Stimulated activated effector memory CD8-positive, alpha-beta T cell treated with anti-CD3 and anti-CD28 coated beads, Interleukin-12 subunit alpha, Interleukin-12 subunit beta, amount 100 ng/mL, for 72 hours (primary cell): ENCODE measurements around the gene OSGEPL1.

Source experiments
- ATAC-seq: fragments of 150-1000 bp; cut with Tn5 transposase; 2 replicates; pipeline ENCODE4 v1.10.0; 2021
- DNase-seq, 2 donors: peaks; one replicate each; pipeline ENCODE4 v3.0.0; 2021 to 2022; ENCODE audit warnings: low spot score in 2 of 2
- H3K27ac Mint-ChIP-seq: one replicate; pipeline ENCODE4 v1.8.0; 2022; ENCODE audit warnings: mild to moderate bottlenecking, mixed read lengths
- H3K36me3 Mint-ChIP-seq: one replicate; pipeline ENCODE4 v1.8.0; 2022; ENCODE audit warnings: mild to moderate bottlenecking, mixed read lengths
- H3K4me1 Mint-ChIP-seq: one replicate; pipeline ENCODE4 v1.8.0; 2022; ENCODE audit warnings: mixed read lengths
- H3K4me3 Mint-ChIP-seq: one replicate; pipeline ENCODE4 v1.8.0; 2022; ENCODE audit warnings: mild to moderate bottlenecking, mixed read lengths
- H3K9me3 Mint-ChIP-seq: one replicate; pipeline ENCODE4 v1.8.0; 2022; ENCODE audit warnings: mixed read lengths

OSGEPL1 gene

DNA sequence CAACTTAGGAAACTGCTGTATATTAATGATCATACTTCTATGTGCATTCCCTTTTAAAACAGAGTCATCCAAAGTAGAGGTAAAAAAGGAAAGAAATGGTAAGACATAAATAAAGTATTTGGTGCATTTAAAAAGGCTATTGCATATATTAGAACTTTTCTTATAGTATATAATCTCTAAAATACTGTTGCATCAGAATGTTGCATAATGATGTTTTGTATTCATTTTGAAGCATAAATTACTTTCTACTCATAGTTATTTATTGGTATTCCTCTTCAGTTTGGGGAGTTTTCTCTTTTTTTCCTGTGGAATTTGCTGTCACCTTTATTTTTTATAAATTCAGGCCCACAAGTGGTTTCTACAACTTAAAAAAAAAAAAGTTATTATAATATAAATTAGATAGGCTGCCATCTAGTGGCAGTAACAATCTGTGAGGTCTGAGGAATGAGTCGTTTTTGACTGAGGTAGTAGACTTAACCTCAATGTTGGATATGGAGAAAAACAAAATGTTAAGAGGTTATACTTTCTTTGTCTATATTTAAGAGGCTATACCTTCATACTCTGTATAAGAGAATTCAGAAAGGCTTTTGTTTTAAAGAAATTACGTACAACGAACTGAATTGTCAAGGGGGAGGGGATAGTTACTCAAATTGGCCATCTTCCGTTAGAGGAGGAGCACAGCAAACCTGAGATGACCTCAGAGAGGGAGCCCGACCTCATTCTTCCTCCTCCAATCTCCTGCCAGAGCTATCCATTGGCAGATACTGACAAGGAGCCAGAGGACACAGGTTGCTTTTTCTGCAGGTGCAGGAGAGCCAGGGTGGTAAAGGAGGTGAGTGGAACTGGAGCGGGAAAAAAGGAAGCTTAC is 64.3 kb downstream of the OSGEPL1 start:
- H3K4me3 Mint-ChIP-seq, result no peak overlapping the region
- no peak for DNase-seq
- no peaks in the 10 kb centered on the region for H3K36me3 Mint-ChIP-seq
- H3K27ac Mint-ChIP-seq, result no peak overlapping the region
- no peaks in the 10 kb centered on the region for H3K9me3 Mint-ChIP-seq
- peak; percentile 56 for ATAC-seq
- H3K4me1 Mint-ChIP-seq, result no peaks in the 10 kb centered on the region
